ENCODE measurements around the gene SLC12A4.
"Not testable (repeated sequence)": the region's sequence is repeated elsewhere in the genome, so short reads cannot be mapped to it uniquely, and the experiment has no call there.

The SLC12A4 gene

GRCh38 chr16:67939507-67940445 lies 28.7 kb downstream of the SLC12A4 start:
- DNase-seq (ENCODE audit: low spot score): no peak
- TF ChIP-seq CTCF (IDR thresholded peaks at IDR 0.05; ENCODE audit: extremely low read depth, missing control alignments): no peak

DNA sequence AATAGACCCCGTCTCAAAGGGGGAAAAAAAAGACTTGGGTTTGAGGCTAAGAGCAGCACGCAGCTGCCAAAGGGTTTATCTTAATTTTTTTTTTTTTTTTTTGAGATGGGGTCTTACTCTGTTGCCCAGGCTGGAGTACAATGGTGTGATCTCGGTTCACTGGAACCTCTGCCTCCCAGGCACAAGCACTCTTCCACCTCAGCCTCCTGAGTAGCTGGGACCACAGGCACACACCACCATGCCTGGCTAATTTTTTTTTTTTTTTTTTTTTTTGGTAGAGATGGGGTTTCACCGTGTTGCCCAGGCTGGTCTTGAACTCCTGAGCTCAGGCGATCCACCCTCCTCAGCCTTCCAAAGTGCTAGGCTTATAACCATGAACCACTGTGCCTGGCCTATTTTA lies 30.7 kb downstream of the SLC12A4 start:
- DNase-seq (ENCODE audit: low spot score): not testable (repeated sequence)

- TF ChIP-seq CTCF (IDR thresholded peaks at IDR 0.05; ENCODE audit: extremely low read depth, missing control alignments): no peak
- peak; percentile 91 for DNase-seq (ENCODE audit: low spot score)
Measured at GRCh38 chr16:67936880-67937605, 31.4 kb downstream of the SLC12A4 start.

DNA sequence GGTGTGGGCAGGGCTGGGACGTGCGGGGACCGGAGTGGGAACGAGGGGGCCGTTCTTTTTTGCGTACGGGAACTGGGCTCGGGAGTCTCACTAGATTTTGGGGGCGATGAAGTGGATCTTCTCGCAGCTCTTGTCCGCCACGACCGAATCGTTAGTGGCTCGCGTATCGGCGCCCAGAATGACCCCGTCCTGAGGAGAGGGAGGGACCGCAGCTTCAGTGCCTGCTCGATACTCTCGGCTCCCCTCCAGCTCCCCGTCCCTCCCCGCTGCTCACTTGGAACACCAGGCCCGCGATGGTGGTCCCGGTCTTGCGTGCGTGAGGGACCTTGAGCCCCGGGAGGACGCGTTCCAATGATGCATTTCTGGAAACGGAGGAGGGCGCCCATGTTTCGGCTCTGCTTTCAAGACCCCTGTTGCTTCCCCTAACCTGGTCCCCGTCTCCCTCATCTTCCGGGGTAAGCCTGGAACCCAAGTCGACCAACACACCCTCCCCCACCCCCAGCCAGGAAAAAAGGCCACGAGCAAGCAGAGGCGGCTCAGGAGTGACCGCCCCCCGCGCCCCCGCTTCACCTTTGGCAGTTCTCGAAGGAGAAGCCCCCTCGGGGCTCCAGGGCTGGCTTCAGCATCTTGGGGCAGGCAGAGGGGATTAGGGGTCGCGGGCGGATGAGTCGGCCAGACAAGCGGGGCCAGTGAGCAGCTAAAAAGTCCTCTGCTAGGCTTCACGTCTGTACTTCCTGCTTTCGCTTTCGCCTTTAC lies 32.1 kb downstream of the SLC12A4 start, which contains the start of gene PSMB10:
Gene PSMB10 (minus strand): TSS at position 727 of the 756 bp plus-strand sequence. CDS start 101 bp downstream, at position 626.
- DNase-seq (ENCODE audit: low spot score): peak; percentile 49
- no peak for TF ChIP-seq CTCF (IDR thresholded peaks at IDR 0.05; ENCODE audit: extremely low read depth, missing control alignments)

GRCh38 chr16:67935402-67936123 lies 32.9 kb downstream of the SLC12A4 start:
- peak; percentile 96 for DNase-seq (ENCODE audit: low spot score)

GRCh38 chr16:67935101-67935401 lies 33.4 kb downstream of the SLC12A4 start:
- no peak for DNase-seq (ENCODE audit: low spot score)
- TF ChIP-seq CTCF (IDR thresholded peaks at IDR 0.05; ENCODE audit: extremely low read depth, missing control alignments): no peak

More at GRCh38 chr16:67935402-67936123, 32.9 kb downstream of the SLC12A4 start:
- TF ChIP-seq CTCF (IDR thresholded peaks at IDR 0.05; ENCODE audit: extremely low read depth, missing control alignments): no peak

Measured in GM20000 (cell line).